HG03066 (cell line): ENCODE results near the gene GANAB.

ENCODE experiments used
- ATAC-seq: cut with Tn5 transposase; IDR thresholded peaks from one replicate; pipeline ENCODE4 v1.9.1; 2021; ENCODE audit warnings: low read depth; ENCODE audit not compliant: unreplicated experiment

The GANAB gene

GRCh38 chr11:62577046-62577714, 69.2 kb downstream of the GANAB start:
- no peak for ATAC-seq

DNA sequence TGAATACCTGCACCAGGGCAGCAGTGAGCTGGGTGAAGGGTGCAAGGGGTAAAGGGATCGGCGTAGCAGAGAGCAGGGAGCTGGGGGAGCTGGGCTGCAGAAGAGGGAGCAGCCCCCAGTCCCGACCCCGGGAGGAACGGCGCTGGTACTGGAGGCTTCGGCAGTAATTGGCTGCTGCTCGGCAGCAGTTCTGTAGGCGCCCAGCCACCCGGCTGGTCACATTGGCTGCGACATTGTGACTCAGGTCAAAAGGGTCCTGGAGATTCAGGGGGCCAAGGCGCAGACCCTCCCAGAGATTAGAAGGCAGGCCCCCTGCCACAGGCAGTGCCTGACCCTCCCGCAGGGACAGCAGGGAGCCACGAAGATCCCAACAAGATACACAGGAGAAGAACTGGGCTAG, 70.6 kb downstream of the GANAB start:
- ATAC-seq = no peak

DNA sequence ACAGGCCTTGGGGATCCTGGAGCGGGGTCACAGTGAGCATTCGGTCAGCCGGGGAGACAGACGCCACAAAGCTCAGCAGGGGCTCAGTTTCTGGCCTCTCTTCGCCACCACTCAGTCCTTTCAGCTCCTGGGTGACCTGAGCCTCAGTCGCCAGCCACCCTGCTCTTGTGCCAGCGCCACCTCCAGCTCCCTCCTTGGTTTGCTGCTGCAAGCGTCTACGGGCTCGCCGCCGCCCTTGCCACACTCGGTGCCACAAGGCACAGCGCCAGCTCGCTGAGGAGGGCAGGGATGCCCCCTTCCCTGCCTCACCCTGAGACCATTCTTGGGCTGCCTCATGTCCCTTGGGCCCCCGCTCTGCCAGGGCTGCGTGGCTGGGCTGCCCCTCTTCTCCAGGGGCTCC, 71.3 kb downstream of the GANAB start:
- ATAC-seq = no peak
